Measurements from ENCODE around the gene WASF1. TPM values are rescaled to one million over a fixed set of nuclear protein-coding genes. Genes with fewer than 3 reads are reported as not detected.

WASF1 gene
- 5.9 TPM for total RNA-seq

GRCh38 chr6:110179406-110180227, at the start of gene WASF1:
Gene WASF1 (minus strand): TSS chr6:110179670. CDS start chr6:110127601, 52,069 bp downstream.
- DNase-seq (ENCODE audit: low spot score), result peak; percentile 93

DNA sequence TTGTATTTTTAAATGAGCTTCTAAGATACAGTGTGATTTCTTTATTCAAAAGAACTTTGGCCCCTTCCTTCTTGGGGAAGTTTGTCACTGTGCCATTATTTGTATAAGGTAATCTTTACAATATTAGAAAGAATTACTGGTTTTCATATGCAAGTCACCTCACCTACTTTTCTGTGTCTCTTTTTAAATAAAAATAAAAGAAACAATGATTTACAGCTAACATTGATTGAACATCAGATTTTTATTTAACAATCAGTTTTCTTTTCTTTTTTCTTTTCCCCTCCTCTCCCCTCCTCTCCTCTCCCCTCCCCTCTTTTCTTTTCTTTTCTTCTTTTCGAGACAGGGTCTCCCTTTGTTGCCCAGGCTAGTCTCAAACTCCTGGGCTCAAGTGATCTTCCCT, 46.8 kb upstream of the WASF1 start:
- no peak for DNase-seq (ENCODE audit: low spot score)

DNA sequence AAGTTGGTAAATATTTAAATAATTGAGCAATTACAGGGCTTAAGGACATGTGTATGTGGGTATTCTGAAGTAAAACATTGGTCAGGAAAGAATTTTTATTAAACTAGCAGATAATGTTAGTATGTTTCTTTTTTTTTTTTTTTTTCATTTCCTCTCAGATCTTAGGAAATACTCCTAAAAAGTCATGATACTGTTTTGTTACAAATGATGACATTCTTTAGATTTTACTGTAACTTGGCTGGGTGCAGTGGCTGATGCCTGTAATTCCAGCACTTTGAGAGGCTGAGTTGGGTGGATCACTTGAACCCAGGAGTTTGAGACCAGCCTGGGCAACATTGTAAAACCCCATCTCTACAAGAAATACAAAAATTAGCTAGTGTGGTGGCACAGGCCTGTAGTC, 42.3 kb upstream of the WASF1 start:
- DNase-seq (ENCODE audit: low spot score), result no peak

- no peak for DNase-seq (ENCODE audit: low spot score)
Measured at GRCh38 chr6:110217266-110217665, 37.8 kb upstream of the WASF1 start.

GRCh38 chr6:110216140-110216539, 36.7 kb upstream of the WASF1 start:
- DNase-seq (ENCODE audit: low spot score), result no peak

GRCh38 chr6:110214338-110214737, 34.9 kb upstream of the WASF1 start:
- DNase-seq (ENCODE audit: low spot score), result no peak

DNA sequence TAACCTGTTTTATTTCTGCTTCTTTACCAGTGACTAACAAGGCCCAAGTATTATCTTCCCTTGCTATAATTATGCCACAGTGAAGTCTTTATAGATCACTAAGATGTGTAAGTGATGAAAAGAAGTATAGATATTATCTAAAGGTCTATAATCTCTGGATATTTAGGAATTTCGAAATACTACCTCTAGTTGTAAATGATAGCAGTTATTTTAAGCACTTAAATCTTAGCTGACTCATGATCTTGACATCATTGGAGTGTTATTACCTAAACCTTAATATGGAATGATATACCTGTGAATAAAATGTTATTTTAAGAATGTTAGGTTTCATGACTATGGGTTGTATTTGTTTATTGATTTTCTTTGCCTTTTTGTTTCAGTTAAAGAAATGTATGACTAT, 32.3 kb upstream of the WASF1 start:
- no peak for DNase-seq (ENCODE audit: low spot score)

DNA sequence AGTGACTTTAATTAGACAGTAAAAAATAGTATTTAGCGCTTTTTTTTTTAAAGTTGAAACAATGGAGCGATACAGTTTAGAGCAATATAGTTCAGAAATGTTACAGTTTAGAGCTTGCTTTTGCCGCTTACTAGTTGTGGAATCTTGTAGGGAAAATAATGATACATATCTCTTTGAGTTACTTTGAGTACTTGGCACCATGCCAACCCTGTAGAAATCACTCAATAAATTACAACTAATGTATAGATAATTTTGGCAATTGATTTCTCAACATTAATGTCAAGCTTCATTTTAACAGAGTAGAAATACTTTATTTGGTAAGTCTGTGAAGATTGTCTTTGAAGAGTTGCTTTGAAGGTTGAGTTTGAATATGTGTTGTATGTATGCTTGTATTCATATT, 28.2 kb upstream of the WASF1 start:
- no peak for DNase-seq (ENCODE audit: low spot score)

DNA sequence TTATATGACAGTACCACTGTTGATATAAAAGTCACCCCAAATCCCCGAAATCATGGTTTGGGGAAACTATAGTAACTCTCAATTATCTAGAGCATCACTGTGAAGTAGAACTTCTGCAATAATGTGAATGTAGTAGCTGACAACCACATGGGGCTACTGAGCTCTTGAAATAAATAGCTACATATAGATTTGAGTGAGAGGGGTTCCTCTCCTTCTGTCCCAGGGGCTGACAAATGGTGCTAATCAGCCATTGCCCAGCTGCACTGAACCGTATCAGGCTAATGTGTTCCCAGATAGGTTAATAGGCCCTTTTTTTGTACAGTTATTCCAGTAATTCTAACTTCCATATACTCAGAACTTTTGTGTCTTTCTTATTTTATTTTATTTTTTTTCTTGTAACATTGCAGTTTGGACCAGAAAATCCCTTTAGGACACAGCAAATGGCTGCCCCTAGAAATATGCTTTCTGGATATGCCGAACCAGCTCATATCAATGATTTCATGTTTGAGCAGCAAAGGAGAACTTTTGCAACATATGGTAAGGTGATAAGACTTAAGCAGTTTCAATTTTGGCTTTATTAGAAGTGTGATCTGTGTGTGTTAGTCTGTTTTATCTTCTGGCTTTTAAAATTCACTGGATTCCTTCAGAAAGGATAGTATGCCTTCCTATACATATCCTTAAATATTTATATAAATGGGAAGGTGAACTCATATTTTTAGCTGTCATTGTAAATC, 21.8 kb upstream of the WASF1 start:
- DNase-seq (ENCODE audit: low spot score), result no peak

DNA sequence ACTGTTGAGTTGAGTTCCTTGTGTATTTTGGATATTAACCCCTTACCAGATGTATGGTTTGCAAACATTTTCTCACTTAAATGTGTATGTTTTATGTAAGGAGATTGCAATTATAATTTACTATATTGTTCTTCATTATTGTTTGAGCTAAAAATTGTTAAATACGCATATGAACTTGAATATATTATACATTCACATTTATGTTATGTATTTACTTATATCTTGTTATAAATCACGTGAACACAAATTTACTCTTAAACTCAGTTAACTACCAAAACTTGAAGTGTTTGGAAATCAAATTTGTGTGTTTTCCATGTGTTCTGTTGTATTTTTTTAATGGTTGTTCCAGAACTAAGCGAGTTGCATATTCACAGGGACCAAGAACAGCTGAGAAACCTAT, 19.1 kb upstream of the WASF1 start:
- DNase-seq (ENCODE audit: low spot score), result no peak

- no peak for DNase-seq (ENCODE audit: low spot score)
Measured at GRCh38 chr6:110196874-110197273, 17.4 kb upstream of the WASF1 start.

DNA sequence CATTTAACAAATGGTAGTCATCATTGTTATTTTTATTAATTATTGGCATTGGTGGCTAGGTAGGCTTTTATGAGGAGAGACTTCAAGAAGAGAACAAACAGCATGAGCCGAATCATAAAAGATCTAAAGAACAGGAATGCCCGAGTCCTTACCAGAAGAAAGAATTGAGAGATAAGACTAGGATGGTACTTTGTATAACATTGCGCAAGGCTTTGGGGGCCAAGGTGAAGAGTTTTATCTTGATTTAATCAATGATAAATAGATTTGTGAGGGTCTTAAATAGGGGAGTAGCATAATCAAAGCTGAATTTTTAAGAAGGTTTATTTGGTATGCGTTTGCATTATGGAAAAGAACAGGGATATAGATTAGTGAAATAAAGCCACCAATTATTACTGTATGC, 16.2 kb upstream of the WASF1 start:
- no peak for DNase-seq (ENCODE audit: low spot score)

- DNase-seq (ENCODE audit: low spot score), result no peak
Measured at GRCh38 chr6:110191477-110191876, 12.0 kb upstream of the WASF1 start.

DNA sequence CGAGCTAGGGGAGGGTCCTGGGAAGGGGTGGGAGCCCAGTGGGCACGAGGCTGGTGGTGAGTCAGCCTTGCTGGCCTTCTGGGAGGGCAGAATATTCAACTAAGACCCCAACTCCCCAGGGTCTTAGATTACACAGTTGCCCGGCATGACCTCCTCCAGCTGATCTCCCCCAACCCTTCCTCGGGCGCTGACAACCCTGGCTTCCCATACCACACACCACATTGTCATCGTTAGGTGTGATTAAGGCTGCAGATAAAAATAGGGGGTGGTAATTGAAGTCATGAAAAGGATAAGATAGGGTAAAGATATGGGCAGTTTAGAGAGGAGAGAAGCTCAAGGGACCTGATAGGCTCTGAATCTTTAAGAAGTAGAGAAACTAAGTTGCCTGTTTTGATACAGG, 11.3 kb upstream of the WASF1 start:
- DNase-seq (ENCODE audit: low spot score), result no peak

- no peak for DNase-seq (ENCODE audit: low spot score)
Measured at GRCh38 chr6:110188791-110189190, 9.3 kb upstream of the WASF1 start.

GRCh38 chr6:110185879-110186278, 6.4 kb upstream of the WASF1 start:
- DNase-seq (ENCODE audit: low spot score), result no peak

- no peak for DNase-seq (ENCODE audit: low spot score)
Measured at GRCh38 chr6:110183292-110183885, 3.9 kb upstream of the WASF1 start.

GRCh38 chr6:110181131-110182030, 1.9 kb upstream of the WASF1 start:
- no peak for DNase-seq (ENCODE audit: low spot score)

GRCh38 chr6:110180228-110181008, 948 bp upstream of the WASF1 start, which contains the start of gene CDC40:
Gene CDC40 (plus strand): TSS chr6:110180427. CDS start chr6:110180445, 18 bp downstream.
- peak; percentile 54 for DNase-seq (ENCODE audit: low spot score)

DNA sequence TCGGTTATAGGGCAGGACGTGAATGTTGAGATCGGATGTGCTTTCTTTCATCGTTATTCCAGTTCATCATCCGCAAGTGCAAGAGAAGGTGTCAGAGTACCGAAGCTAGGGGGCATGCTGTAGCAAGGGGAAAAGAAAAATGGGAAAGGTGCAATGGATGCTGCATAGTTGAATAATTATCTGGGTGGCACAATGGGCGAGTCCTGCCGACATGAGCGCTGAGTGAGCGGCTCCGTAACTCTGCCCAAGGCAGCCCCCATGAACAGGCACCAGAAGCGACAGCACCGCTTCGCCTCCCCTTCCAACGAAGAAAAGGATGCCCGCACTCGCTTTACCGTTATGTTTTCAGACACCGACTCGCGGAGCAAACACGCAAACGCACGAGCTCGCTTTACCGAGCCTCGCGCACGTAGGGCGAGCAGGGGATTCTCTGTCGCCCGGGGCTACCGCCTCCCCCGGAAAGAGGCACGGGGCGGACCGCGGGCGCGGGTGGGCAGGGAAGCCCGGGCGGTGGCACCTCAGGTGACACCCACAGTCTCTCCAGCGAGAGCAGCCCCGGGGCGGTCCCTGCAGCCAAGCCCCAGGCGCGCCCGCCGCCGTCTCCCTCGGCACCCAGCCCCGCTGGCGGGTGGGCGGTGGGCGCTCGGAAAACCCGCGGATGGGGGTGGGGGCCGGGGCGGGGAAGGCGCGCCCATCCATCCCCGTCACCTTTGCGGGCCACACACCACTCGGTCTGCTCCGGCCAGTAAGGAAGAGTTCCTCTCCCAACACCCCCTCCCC, 654 bp downstream of the WASF1 start:
- DNase-seq (ENCODE audit: low spot score), result peak; percentile 42
